Stimulated activated CD8-positive, alpha-beta memory T cell treated with anti-CD3 and anti-CD28 coated beads, Interleukin-2, amount 100 ng/mL, for 1 hour (primary cell): ENCODE data around the gene RPS6KA2.

ENCODE experiments used
- DNase-seq, 2 donors: peaks; one replicate each; pipeline ENCODE4 v3.0.0-alpha.2; 2020; ENCODE audit warnings: low read depth in 2 of 2

RPS6KA2 gene

GRCh38 chr6:166627033-166627874 lies at the start of gene RPS6KA2:
Gene RPS6KA2, minus strand, starts transcription at chr6:166627251. Its CDS starts 232 bp downstream, at chr6:166627019.
- DNase-seq: peak; percentile 99 to 100

- DNase-seq: no peak
Measured at GRCh38 chr6:166676270-166676860, 49.3 kb upstream of the RPS6KA2 start.

- DNase-seq: no peak
Measured at GRCh38 chr6:166675736-166676135, 48.7 kb upstream of the RPS6KA2 start.

GRCh38 chr6:166673309-166673708 lies 46.3 kb upstream of the RPS6KA2 start:
- no peak for DNase-seq

GRCh38 chr6:166672624-166673206 lies 45.7 kb upstream of the RPS6KA2 start:
- DNase-seq: no peak

- no peak for DNase-seq
Measured at GRCh38 chr6:166672146-166672545, 45.1 kb upstream of the RPS6KA2 start.

- no peak for DNase-seq
Measured at GRCh38 chr6:166671434-166672081, 44.5 kb upstream of the RPS6KA2 start.

GRCh38 chr6:166670894-166671293 lies 43.8 kb upstream of the RPS6KA2 start:
- no peak for DNase-seq

GRCh38 chr6:166670013-166670412 lies 43.0 kb upstream of the RPS6KA2 start:
- DNase-seq: no peak

GRCh38 chr6:166667796-166668610 lies 41.0 kb upstream of the RPS6KA2 start:
- DNase-seq: no peak

- no peak for DNase-seq
Measured at GRCh38 chr6:166664135-166664534, 37.1 kb upstream of the RPS6KA2 start.

- no peak for DNase-seq
Measured at GRCh38 chr6:166663568-166663967, 36.5 kb upstream of the RPS6KA2 start.

GRCh38 chr6:166662690-166663089 lies 35.6 kb upstream of the RPS6KA2 start:
- DNase-seq: no peak

- DNase-seq: no peak
Measured at GRCh38 chr6:166661327-166662085, 34.5 kb upstream of the RPS6KA2 start.

- DNase-seq: no peak
Measured at GRCh38 chr6:166660157-166660688, 33.2 kb upstream of the RPS6KA2 start.

- DNase-seq: no peak
Measured at GRCh38 chr6:166659581-166659980, 32.5 kb upstream of the RPS6KA2 start.

GRCh38 chr6:166658792-166659150 lies 31.7 kb upstream of the RPS6KA2 start:
- no peak for DNase-seq

- DNase-seq: no peak
Measured at GRCh38 chr6:166658115-166658791, 31.2 kb upstream of the RPS6KA2 start.

GRCh38 chr6:166657531-166657930 lies 30.5 kb upstream of the RPS6KA2 start:
- DNase-seq: no peak
